UCSD-AML1 (cell line): ENCODE measurements around the gene RNF224.

Experiments
- DNase-seq: peaks from one replicate; lab custom pipeline; 2025; ENCODE audit not compliant: unreplicated experiment; lab: John Stamatoyannopoulos, UW

The RNF224 gene

DNA sequence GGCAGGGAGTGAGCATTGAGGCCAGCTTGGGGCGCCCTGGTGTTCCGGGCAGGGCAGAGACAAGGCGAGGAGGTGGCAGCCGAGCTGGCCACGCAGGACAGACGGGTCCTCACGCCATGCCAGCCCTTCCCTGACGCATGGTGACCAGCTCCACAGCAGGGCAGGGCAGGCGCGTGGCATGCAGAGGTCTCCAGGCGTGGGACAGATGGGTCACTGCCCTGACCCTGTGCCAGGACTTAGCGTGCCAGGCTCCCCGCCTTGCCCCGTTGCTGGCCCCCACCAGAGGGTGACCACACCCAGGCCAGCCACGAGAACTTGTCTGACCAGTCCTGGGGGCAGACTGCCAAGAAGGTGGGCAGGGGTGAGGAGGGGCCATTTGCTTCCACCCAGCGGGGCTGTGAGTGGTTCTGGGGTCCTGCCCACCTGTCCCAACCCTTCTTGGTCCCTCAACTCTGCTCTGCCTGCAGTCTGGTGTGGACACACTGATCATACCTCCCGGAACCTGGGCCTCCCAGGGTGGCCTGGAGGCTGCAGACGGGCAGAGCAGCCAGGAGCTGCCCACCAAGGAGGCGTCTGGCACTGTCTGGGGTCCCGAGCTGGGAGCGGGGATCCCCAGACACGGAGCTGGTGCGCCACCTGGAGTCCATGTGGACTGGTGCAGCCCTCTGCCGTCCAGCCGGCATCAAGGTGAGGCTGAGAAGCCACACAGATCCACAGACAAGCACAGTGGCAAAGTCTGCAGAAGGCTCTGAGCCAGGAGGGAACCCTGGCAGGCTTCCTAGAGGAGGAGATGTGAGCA lies at the start of gene RNF224:
RNF224 (plus strand) TSS at position 449 of the 799 bp plus-strand sequence. CDS start 834 bp downstream, outside the sequence.
- DNase-seq: peak; percentile 78

DNA sequence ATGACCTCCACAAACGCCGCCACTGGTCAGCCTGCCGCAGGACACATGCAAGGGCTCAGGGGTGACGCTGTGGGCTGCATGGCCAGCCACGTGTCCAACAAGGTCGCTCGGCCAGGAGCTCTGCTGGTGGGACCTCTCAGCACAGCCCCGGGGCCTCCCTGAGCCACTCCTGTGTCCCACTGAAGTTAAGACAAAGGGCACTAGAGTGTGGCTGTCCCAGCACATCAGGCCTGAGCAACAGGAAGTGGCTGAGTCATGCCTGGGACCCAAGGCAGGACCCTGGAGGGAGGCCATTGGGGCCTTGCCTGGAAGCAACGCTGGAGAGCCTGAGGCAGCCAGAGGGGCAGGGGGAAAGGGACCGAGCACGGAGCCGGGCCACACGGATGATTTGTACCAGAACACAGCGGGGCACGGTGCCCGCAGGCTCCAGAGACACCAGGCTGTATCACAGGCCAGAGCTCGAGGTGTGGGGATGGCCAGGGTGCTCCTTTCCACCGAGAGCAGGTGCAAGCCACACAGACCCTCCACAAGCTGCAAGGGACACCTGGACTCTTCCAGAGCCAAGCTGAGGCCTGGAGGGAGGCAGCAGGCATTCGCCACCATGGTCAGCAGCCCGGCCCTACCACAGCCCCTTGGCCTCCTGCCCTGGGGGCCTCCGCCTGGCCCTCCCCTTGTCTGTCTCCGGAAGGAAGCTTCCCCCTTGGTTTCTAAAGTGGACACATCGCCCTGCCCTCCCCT lies 48.9 kb upstream of the RNF224 start:
- DNase-seq: no peak

DNA sequence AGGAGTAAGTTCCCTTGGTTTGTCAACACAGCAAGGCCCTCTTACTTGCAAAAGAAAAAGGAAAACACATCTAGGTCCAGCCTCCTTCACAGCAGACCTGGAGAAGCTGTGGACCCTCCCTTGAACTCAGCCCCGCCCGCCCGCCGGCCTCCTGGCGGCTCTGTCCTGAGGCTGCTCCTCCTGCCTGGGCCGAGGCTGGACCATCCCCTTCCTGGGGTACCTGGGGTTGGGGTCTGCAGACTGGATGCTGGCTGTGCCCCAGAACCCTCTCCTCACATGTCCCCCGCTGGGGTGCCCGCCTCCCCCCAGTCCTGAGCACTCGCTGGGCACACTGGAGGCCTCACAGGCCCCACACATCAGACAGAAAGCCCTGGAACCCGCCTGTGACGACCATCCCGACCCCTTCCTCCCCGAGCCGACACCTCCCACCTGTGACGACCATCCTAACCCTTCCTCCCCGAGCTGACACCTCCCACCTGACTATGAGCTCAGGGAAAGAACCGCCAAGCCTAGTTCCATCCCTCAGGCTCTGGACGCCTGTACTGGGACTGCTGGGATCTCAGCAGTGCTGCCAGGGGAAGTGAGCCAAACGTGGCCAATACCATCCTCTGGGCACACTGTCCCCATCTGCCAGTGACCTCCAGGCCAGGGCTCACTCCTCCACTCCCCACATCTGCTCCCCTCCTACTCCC lies 48.2 kb upstream of the RNF224 start:
- no peak for DNase-seq

DNA sequence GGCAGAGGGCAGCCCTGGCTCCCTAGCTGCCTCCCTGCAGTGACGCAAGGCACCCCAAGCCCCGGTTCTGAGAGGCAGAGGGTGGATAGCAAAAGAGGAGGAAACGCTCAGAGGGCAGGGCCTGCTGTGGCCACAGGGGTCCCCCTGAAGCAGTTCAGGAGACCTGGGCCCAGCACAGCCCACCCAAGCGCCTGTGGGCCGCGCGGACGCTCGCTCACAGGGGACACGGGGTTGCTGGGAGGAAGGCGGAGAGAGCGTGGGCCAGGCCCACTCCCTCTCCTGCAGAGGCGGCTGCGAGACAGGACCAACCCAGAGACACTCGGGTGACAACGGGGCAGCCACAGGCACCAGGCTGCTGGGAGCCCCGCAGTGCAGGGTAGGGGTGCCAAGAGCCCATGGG lies 47.5 kb upstream of the RNF224 start:
- no peak for DNase-seq

DNA sequence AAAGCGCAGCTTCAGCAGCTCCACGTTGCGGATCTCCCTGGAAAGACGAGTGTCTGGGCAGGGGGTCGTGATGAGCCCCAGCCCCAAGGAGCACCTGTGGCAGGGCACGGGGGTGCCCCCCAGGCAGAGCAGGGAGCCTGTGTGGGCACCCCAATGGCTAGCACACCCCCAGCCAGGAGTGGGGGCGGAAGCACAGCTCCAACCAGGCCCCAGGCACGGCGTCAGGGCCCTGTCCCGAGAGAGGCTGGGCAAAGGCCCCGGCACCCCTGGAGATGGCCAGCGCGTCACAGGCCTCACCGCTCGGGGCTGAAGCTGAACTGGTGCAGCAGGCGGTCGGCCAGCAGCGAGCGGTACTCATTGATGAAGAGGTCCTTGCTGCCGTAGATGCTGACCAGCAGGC lies 46.8 kb upstream of the RNF224 start:
- no peak for DNase-seq

DNA sequence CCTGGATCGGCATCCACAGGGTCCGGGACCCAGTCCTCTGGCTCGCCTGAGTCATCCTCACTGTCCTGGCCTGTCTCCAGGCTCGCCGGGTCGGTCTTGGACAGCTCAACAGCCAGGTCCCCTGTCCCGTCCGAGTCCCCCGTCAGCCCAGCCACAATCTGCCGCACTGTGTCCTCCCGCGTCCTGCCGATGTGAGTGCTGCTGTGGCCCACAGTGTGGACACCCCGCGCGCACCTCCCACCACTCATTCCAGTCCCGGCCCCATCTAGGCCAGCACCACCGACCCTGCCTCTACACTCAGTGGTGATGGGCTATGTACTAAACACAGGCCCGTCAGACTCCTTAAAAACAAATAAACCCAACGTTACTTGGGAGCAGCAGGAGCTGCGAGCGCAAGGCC lies 45.6 kb upstream of the RNF224 start:
- DNase-seq: no peak

DNA sequence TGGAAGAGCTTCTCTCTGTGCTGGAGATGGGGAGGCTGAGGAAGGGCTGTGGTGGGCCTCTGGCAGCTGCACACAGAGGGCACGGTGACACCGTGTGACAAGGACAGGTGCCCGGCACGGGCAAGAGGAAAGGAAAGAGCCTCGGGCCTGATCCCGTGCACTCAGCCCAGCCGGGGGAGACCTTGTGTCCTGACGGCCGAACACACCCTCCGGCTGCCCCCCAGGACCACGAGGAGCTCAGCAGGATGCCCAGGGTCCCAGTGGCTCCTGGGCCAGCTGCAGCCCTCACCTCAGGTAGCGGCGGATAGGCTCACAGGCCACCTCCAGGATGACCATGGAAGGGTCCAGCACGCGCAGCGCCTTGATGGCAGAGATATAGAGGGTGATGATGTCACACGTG lies 44.5 kb upstream of the RNF224 start:
- no peak for DNase-seq

DNA sequence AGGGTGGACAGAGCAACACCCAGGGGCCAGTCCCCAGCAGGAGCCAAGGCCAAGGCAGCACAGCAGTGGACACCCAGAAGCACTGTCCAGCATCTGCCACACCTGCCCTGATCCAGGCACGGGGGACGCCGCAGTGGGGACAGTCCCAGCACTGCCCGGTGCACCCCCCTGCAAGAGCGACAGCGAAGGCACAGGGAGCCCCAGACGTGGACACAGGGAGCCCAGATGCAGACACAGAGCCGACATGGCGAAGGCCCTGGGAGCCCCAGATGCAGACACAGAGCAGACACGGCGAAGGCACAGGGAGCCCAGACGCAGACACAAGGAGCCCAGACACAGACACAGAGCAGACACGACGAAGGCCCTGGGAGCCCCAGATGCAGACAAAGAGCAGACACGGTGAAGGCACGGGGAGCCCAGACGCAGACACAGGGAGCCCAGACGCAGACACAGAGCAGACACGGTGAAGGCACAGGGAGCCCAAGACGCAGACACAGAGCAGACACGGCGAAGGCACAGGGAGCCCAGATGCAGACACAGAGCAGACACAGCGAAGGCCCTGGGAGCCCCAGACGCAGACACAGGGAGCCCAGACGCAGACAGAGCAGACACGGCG lies 43.2 kb upstream of the RNF224 start:
- no peak for DNase-seq

DNA sequence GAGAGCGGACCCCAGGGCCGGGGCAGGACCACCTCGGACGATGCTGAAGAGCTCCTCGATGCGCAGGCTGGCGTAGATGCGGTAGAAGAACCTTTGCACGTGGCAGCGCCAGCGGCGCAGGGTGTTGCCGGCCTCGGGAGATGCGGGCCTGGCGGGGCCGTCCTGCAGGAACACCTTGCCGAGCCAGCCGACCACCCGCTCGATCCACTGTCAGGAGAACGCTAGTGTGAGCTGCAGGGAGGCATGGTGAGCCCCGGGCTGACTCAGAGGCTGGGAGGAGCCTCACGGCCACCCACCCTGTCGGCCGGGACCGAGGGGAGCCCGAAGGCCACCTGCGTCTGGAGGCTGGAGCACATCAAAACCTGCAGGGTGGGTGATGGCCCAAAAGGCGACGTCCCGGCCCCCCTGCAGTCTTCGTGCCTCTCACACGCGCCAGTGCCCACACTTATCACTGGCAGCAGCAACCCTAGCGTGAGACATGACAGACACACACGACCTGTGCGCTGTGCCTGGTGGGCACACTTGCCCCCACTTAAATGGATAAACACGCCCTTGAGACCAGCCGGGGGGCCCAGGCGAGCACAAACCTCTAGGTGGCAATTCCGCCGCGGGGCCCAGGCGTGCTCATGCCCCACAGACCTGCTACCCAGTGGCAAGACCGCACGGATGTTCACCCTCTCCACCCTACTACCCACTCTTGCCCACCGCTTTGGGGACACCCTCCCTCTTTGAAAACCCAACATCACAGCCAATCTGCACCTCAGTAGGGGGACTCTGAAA lies 42.2 kb upstream of the RNF224 start:
- DNase-seq: no peak

DNA sequence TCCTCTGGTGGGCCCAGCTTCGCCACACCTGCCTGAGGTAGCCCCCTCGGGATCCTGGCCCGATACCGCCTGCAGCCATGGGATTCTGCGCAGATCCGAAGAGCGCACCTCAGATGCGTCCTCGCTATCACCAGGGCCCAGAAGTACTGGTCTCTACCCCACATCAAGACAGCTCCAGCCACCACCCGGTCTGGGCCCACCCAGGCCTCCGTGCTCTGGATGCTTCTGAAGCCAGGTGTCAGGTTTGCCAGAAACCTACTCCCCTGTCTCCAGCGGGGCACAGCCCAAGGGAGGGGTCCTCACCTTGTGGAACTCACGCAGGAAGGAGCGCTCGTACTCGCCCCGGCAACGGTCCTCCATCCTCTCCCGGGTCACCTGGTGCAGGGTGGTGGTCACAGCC lies 41.4 kb upstream of the RNF224 start:
- DNase-seq: no peak

DNA sequence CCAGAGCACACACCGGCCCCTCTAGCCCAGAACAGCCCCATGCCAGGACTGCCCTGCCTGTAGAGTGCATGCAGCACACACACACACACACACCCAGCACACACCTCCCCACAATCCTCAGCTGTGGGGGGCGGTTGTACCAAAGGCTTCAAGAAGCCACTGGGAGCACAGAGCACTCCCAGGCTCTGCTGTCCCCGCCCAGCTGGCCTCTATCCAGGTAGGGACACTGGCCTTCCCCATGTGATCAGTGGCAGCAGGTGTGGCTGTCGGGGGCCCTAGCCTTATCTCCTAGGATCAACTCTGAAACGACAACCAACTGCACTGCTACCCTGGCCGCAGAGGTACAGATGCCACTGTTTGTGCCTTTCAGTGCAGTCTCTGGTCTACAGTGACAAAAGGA lies 40.9 kb upstream of the RNF224 start:
- DNase-seq: no peak

DNA sequence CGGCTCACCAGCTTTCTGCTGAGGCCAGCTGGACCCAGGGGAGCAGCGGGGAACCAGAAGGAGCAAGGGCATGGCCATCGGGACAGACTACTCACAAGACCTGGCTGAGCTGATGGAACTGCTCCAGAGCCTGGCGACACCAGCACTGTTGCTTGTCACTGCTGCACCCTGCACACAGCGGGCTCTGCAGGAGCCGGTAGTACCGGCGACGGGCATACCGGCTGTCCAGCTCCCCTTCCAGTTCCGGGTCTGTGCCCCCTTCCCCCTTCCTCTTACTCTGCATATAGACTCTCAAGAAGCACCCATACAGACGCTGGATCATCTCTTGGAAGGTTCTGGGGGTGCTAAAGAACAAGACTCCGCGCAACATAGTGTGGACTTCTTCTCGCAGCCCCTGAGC lies 39.9 kb upstream of the RNF224 start:
- no peak for DNase-seq

DNA sequence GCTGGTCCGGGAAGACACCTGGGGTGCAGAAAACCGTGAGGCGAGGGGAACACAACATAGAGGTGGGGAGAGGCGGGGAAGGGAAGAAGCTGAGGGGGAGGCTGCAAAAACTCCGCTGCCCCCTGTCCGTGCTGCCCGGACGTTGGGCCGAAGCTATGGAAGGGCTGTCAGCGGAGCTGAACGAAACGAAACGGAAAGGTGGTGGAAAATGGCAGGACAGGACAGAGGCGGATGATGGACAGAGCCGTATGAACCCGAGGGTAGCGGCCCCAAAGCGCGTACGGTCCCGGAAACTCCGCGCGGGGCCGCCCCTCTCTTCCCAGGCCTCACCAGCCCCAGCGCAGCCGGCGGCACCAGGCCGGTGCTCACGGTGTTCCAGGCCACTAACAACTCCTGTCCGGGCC lies 39.2 kb upstream of the RNF224 start:
- DNase-seq: no peak

DNA sequence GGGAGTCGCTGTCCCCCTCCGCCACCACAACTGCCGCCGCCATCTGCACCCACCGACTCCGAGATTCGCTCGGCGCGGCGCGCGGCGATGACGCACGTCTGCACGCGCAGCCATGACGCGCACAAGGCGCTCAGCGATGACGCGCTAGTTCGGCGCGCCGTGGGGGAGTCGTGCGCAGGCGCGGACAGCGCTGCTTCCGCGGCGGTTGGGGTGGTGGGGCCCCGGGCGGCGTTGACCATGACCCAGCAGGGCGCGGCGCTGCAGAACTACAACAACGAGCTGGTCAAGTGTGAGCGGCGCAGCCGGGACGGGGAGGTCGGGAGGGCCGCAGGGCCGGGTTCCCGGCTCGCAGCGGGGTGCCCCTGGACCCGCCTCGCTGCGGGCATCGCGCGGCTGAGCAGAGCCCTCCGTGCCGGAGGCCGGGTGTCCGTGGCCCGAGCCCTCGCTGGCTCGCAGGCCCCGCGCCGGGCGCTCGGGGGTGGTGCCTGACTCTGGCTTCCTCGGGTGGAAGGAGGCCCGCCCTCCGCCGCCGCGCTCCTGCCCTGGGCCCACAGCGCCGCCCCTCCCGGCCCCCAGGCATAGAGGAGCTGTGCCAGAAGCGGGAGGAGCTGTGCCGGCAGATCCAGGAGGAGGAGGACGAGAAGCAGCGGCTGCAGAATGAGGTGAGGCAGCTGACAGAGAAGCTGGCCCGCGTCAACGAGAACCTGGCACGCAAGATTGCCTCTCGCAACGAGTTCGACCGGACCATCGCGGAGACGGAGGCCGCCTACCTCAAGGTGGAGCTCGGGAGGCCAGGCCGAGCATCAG lies 38.6 kb upstream of the RNF224 start, which contains the start of the genes ANAPC2 and SSNA1:
ANAPC2 (minus strand) TSS at position 71 of the 807 bp plus-strand sequence; CDS start at position 43, 28 bp downstream.
SSNA1 (plus strand) TSS at position 187 of the 807 bp plus-strand sequence; CDS start at position 238, 51 bp downstream.
- peak; percentile 97 for DNase-seq

DNA sequence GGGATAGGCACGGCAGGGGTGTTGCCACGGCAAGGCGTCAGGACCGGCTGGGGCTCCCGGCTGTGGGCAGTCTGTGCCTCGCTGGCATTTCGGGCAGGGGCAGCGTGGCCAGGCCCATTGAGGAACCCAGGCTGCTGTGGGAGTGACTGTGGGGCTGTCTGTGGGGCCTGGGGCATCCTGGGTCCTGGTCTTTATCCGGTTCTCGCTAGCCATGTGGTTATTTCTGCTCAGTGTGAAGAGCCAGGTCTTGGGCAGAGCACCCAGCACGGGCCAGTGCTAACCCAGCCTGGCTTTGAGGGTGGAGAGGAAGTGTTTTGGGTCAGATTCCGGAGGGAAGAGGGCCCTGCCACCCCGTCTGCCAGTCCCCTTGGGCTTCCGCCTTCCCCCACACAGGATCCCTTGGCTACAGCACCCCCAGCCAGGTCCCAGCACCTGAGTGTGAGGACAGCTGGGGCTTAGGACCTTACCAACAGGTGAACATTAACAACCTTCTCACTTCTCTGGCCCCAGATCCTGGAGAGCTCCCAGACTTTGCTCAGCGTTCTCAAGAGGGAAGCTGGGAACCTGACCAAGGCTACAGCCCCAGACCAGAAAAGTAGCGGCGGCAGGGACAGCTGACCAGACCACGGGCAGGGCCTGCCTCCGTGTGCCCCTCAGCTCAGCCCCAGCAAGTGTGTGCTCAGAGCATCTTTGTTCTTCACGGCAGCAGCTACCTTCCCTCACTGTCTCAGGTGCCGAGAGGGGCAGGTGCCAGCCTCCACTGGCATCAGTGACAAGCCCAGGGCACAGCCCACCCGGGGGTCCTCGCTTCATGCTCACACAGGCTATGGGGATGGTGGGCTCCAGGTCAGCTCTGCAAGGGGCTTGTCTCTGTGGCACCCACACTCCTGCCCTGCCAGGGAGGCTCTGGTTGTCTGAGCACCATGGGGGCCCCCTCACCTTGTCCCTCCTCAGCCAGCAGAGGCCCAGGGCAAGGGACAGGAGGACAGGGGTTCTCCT lies 37.7 kb upstream of the RNF224 start:
- DNase-seq: no peak

DNA sequence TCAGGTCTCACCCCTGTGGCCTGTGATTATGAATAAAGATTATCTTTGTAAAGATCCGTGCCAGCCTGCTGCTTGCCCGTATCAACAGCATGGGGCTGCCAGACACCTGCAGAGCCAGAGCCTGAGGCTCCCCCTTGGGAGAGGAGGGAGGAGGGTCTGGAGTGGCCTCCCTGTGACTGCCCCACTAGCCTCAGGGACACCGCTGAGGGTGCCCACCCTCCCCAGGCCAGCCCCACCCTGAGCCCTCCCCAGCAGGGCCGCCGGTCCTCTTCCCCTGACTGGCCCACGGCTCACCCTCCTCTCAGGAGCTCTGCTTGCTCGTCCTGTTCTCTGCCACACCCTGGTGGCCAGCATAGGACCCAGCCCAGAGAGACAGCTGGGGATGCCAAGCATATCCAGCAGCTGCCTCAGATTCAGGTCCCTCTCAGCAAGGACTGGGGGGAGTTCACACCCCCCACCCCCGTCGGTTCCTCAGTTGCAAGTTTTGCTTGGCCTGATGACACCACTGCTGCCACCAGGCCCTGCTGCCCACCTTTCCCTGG lies 36.9 kb upstream of the RNF224 start:
- no peak for DNase-seq

DNA sequence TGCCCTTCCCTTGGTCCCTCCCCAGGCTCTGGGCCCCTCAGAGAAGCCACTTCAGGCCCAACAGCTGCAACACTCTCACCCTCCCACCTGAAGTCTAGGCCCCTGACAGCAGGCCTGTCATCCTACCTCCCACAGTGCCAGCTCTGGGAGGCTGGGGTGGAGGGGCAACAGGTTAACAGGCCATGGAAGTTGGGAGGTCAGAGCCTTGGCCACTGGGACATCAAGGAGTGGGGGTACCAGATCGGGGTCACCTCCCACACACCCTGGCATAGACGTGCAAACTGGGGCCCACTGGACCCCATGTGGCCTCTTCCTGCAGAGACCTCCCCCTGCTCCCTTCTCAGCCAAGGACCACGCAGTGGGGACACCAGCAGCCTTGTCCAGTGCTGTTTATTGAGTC lies 36.1 kb upstream of the RNF224 start:
- DNase-seq: no peak
